Hair follicle dermal papilla cell (primary cell): ENCODE measurements around the gene BGN. TPM values are rescaled to one million over a fixed set of nuclear protein-coding genes. Genes with fewer than 3 reads are reported as not detected.

ENCODE experiments used
- total RNA-seq: library from RNA; depleted of rRNA; stranded (reverse); fragments of >200 nt; gene quantifications from 2 replicates; pipeline ENCODE4 v1.2.3, GENCODE V29; 2012

The BGN gene
- total RNA-seq: 39.8 and 63.6 TPM in 2 replicates

GRCh38 chrX:153494541-153495361 is at the start of gene BGN:
Gene BGN, plus strand, starts transcription at chrX:153494980. Its CDS starts 9,652 bp downstream, at chrX:153504632.

DNA sequence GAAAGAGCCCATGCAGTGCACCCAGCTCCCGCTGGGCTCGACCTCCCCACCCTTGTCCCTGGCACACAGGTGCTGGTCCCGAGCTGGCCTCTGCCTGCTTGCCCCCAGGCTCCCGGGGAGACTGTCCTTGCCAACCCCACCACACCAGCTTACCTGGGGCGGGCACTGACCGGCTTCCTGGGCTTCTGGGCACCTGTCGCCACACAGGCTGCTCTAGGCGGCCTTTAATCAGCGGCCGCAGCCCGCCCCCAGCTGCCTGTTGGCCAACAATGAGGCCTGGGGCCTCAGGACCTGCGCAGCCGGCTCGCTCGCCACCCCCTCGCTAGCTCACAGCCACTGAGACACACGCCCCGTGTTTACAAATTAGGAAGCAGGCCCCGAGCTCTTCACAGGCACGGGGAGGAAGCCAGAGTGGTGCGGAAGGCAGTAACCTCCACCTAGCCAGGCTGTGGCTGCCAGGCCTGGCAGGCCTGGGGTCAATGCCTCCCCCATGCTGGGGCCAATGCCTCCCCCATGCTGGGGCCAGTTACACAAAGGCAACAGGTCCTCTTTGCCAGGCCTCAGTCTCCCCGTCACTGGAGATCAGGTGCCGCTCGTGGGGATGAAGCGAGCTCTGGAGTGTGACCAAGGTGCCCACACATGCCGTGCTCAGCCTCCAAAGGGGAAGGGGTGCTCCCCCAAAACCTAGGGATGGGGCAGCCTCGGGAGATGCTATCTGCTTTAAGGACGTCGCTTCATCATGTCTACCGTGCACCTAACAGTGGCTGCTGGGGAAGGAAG is 48.7 kb upstream of the BGN start, which contains the start of gene TREX2:
TREX2 (minus strand) TSS at position 201 of the 780 bp plus-strand sequence. CDS start 626 bp downstream, outside the sequence.

DNA sequence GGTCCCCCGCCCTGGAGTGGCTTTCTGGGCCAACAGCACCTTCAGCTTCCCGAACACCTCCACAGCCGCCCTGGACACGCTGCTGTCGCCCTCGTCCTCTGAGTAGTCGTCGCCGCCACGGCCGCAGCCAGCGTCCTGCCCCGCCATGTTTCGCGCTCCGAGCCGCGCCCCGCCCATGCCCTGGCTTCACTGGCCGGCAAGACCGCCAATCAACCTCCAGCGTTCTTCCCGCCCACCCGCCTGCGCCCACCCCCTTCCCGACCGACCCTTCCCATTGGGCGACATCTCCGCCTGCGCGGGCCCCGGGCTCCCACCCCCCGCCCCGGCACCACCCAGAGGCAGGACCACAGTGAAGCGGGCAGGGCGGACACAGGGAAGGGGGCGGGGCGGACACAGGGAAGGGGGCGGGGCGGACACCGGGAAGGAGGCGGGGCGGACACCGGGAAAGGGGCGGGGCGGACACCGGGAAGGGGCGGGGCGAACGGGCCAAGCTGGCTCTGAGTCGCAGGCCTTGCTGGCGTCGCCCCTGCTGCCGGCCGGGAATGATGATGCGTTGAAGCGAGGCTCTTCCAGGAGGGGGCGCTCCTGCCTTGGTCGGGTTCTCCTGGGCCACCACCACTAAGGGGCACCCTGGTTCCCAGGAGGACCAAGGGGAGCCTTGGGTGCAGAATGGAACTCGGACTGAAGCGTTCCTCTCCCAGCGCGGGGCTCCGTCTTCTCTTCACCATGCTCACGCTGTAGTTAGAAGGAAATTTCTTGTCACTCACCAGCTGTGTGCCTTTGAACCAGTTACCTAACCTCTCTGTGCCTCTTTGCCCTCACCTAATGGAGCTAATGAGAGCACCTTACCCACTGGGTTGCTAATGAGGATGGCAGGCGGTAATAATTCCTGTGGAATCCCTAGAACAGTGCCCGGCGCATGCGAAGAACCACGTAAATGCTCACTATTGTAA is 24.1 kb upstream of the BGN start, which contains the start of gene HAUS7:
HAUS7 (minus strand) TSS at position 166 of the 953 bp plus-strand sequence; CDS start at position 147, 19 bp downstream.

GRCh38 chrX:153517423-153517822 is 22.6 kb downstream of the BGN start, which contains the start of gene ATP2B3:
Gene ATP2B3, plus strand, starts transcription at chrX:153517642. Its CDS starts 18,606 bp downstream, at chrX:153536248.

Other genes with a start within 250 kb of the BGN start
- gene PNMA6F, start 173.2 kb upstream of the BGN start, total RNA-seq: not detected in 2 replicates
- 20.2 and 20.3 TPM in 2 replicates for gene ZNF275, start 160.8 kb upstream of the BGN start, total RNA-seq
- gene PNMA6E, start 93.6 kb upstream of the BGN start, total RNA-seq: not detected in 2 replicates
- under 0.01 and 0.12 TPM in 2 replicates for gene ZFP92, start 83.5 kb upstream of the BGN start, total RNA-seq
- 1.1 and 2.9 TPM in 2 replicates for gene TREX2, start 48.9 kb upstream of the BGN start, total RNA-seq
- 10.6 and 12.3 TPM in 2 replicates for gene HAUS7, start 24.4 kb upstream of the BGN start, total RNA-seq
- gene ATP2B3, start 22.7 kb downstream of the BGN start, total RNA-seq: 0.16 TPM in 1 of 2 replicates, not detected in the other
- gene CCNQ, start 104.2 kb downstream of the BGN start, total RNA-seq: 24.5 and 28.6 TPM in 2 replicates
- not detected in 2 replicates for gene DUSP9, start 152.2 kb downstream of the BGN start, total RNA-seq
- 0.65 TPM in 1 of 2 replicates, not detected in the other for gene PNCK, start 178.8 kb downstream of the BGN start, total RNA-seq
- gene SLC6A8, start 192.9 kb downstream of the BGN start, total RNA-seq: 5.6 and 8.0 TPM in 2 replicates
- 83.4 and 90.6 TPM in 2 replicates for gene BCAP31, start 229.4 kb downstream of the BGN start, total RNA-seq
- 22.1 and 22.3 TPM in 2 replicates for gene ABCD1, start 229.9 kb downstream of the BGN start, total RNA-seq